ENCODE results near the gene PTPRN2. TPM values are rescaled to one million over a fixed set of nuclear protein-coding genes. Genes with fewer than 3 reads are reported as not detected.

Gene PTPRN2
- total and polyA plus RNA-seq, 2 experiments from 2014 or later = 0.28 TPM; not detected in 1

- H3K27ac ChIP-seq = no peak overlapping the region
- H3K4me1 ChIP-seq (ENCODE audit: low read depth) = no peaks in the 10 kb centered on the region
- TF ChIP-seq CTCF (IDR thresholded peaks at IDR 0.05; ENCODE audit: low read depth, low read length) = no peak
- H3K4me3 ChIP-seq = no peak overlapping the region
- peaks cover 14% of the 10 kb centered on the region for H3K27me3 ChIP-seq
- no peak for DNase-seq (ENCODE audit: low read depth in 1 of 2, low spot score in 1 of 2)
- no peaks in the 10 kb centered on the region for H3K36me3 ChIP-seq
- no peaks in the 10 kb centered on the region for H3K9me3 ChIP-seq (ENCODE audit: low read depth)
These were observed 990.1 kb downstream of the PTPRN2 start for GRCh38 chr7:157597562-157597961.

- Histone ChIP-seq H3K4me1 (ENCODE audit: low read depth) (no peaks in the 10 kb centered on the region), H3K27ac (no peak overlapping the region), H3K4me3 (no peak overlapping the region), H3K27me3 (peaks cover 14% of the 10 kb centered on the region), H3K36me3 (no peaks in the 10 kb centered on the region), H3K9me3 (ENCODE audit: low read depth) (no peaks in the 10 kb centered on the region)
- no peak for TF ChIP-seq CTCF (IDR thresholded peaks at IDR 0.05; ENCODE audit: low read depth, low read length)
- no peak for DNase-seq (ENCODE audit: low read depth in 1 of 2, low spot score in 1 of 2)
These were observed 990.7 kb downstream of the PTPRN2 start for GRCh38 chr7:157596881-157597280.

- Histone ChIP-seq H3K4me3 (no peak overlapping the region), H3K36me3 (no peaks in the 10 kb centered on the region), H3K9me3 (ENCODE audit: low read depth) (no peaks in the 10 kb centered on the region), H3K27me3 (peaks cover 14% of the 10 kb centered on the region), H3K27ac (no peak overlapping the region), H3K4me1 (ENCODE audit: low read depth) (no peaks in the 10 kb centered on the region)
- DNase-seq (ENCODE audit: low read depth in 1 of 2, low spot score in 1 of 2) = no peak
- no peak for TF ChIP-seq CTCF (IDR thresholded peaks at IDR 0.05; ENCODE audit: low read depth, low read length)
These were observed 991.2 kb downstream of the PTPRN2 start for GRCh38 chr7:157596471-157596870.

GRCh38 chr7:157596026-157596425, 991.6 kb downstream of the PTPRN2 start:
- Histone ChIP-seq H3K4me3 (no peak overlapping the region), H3K9me3 (ENCODE audit: low read depth) (no peaks in the 10 kb centered on the region), H3K4me1 (ENCODE audit: low read depth) (no peaks in the 10 kb centered on the region), H3K27ac (no peak overlapping the region), H3K27me3 (peaks cover 14% of the 10 kb centered on the region), H3K36me3 (no peaks in the 10 kb centered on the region)
- TF ChIP-seq CTCF (IDR thresholded peaks at IDR 0.05; ENCODE audit: low read depth, low read length) = no peak
- DNase-seq (ENCODE audit: low read depth in 1 of 2, low spot score in 1 of 2) = no peak

- no peak for DNase-seq (ENCODE audit: low read depth in 1 of 2, low spot score in 1 of 2)
- no peak overlapping the region for H3K4me3 ChIP-seq
- H3K27ac ChIP-seq = no peak overlapping the region
- H3K27me3 ChIP-seq = peaks cover 14% of the 10 kb centered on the region
- no peaks in the 10 kb centered on the region for H3K9me3 ChIP-seq (ENCODE audit: low read depth)
- no peak for TF ChIP-seq CTCF (IDR thresholded peaks at IDR 0.05; ENCODE audit: low read depth, low read length)
- H3K36me3 ChIP-seq = no peaks in the 10 kb centered on the region
- no peaks in the 10 kb centered on the region for H3K4me1 ChIP-seq (ENCODE audit: low read depth)
These were observed 992.4 kb downstream of the PTPRN2 start for GRCh38 chr7:157595086-157595855.

Data from cardiac muscle cell (in vitro differentiated cells and primary cell).